ENCODE data around the gene PAX1.

DNA sequence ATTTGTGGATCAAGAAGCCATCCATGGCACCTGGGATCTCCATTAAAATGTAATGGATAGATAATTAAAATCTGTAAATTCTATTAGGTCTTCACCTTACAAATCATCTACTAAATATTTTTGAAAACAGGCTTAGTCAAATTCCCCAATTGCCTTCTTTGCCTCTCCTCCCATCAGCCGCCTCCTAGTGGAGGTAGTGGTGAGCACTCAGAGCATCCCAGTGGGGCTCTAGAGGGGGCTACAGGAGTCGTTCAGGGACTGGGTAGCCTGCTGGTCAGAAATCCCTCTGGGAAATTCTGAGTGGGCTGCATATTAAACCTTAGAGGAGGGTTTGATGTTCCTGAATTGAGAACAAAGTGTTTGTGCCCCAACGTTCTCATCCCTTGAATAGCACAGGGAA, 20.8 kb upstream of the PAX1 start:
- no peak for TF ChIP-seq EZH2 (IDR thresholded peaks at IDR 0.05; ENCODE audit: low read length, missing control alignments)
- TF ChIP-seq, protein P1, sequence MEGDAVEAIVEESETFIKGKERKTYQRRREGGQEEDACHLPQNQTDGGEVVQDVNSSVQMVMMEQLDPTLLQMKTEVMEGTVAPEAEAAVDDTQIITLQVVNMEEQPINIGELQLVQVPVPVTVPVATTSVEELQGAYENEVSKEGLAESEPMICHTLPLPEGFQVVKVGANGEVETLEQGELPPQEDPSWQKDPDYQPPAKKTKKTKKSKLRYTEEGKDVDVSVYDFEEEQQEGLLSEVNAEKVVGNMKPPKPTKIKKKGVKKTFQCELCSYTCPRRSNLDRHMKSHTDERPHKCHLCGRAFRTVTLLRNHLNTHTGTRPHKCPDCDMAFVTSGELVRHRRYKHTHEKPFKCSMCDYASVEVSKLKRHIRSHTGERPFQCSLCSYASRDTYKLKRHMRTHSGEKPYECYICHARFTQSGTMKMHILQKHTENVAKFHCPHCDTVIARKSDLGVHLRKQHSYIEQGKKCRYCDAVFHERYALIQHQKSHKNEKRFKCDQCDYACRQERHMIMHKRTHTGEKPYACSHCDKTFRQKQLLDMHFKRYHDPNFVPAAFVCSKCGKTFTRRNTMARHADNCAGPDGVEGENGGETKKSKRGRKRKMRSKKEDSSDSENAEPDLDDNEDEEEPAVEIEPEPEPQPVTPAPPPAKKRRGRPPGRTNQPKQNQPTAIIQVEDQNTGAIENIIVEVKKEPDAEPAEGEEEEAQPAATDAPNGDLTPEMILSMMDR (conservative IDR thresholded peaks at IDR 0.05 in 1 of 2, IDR thresholded peaks at IDR 0.05 in 1 of 2; ENCODE audit: low read depth in 1 of 2, low read length in 2 of 2): no peak
